ENCODE results near the gene USP40.

DNA sequence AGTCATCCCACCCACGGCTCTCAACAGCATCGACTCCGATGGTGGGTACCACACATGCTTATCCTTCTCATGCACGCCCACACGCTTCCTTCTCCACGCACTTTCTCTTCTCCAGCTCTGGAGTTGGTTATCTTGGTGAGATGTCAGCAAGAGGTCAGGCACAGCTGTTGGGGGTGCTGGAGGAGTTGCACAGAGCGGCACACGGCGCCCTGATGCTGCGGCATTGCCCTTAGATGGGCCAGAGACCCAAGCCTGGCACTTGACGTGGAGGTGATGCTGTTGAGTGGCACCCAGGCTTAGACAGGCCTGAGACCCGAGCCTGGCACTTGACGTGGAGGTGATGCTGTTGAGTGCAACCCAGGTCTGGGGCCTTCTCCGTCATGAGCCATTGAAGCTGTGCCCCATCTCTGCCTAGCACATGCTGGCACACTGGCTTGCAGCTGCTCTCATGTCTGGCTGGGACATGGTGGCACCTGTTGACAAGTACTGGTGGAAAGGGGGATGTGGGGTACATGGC, 129.1 kb downstream of the USP40 start:
- TF ChIP-seq SMAD1 (IDR thresholded peaks at IDR 0.05; ENCODE audit: low read depth, low read length, partially characterized antibody) (no peak), SRF (CRISPR knock-in tag; IDR thresholded peaks at IDR 0.05) (no peak), FOS (IDR thresholded peaks at IDR 0.05; ENCODE audit: extremely low read depth, insufficient read length) (no peak), MEF2A (IDR thresholded peaks at IDR 0.05; ENCODE audit: control insufficient read depth, low read depth, low read length) (no peak), ZNF780A (CRISPR knock-in tag; IDR thresholded peaks at IDR 0.05) (no peak), JUND (IDR thresholded peaks at IDR 0.05; ENCODE audit: borderline replicate concordance, low read depth, low read length) (no peak), JUND (tag; IDR thresholded peaks at IDR 0.05; ENCODE audit: borderline replicate concordance, low read depth, low read length) (no peak), TCF7L2 (IDR thresholded peaks at IDR 0.05; ENCODE audit: low read depth, low read length) (no peak), HDAC8 (tag; IDR thresholded peaks at IDR 0.05) (no peak), TARDBP (IDR thresholded peaks at IDR 0.05) (no peak)
- TF ChIP-seq, protein P1, sequence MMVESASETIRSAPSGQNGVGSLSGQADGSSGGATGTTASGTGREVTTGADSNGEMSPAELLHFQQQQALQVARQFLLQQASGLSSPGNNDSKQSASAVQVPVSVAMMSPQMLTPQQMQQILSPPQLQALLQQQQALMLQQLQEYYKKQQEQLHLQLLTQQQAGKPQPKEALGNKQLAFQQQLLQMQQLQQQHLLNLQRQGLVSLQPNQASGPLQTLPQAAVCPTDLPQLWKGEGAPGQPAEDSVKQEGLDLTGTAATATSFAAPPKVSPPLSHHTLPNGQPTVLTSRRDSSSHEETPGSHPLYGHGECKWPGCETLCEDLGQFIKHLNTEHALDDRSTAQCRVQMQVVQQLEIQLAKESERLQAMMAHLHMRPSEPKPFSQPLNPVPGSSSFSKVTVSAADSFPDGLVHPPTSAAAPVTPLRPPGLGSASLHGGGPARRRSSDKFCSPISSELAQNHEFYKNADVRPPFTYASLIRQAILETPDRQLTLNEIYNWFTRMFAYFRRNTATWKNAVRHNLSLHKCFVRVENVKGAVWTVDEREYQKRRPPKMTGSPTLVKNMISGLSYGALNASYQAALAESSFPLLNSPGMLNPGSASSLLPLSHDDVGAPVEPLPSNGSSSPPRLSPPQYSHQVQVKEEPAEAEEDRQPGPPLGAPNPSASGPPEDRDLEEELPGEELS (CRISPR knock-in tag; IDR thresholded peaks at IDR 0.05; ENCODE audit: borderline replicate concordance), result no peak
